Prostate gland (tissue), 2 donors: ENCODE data around the gene SLIT3.

Source experiments
- CTCF ChIP-seq, 4 experiments: fragments of 200-600 bp in 2 of 4; fragments of 450-650 bp in 2 of 4; sonication (generic) in 2 of 4; IDR thresholded peaks; 1 replicate in 3 of 4; 2 replicates in 1 of 4; pipeline ENCODE4 v1.5.1; 2016 to 2019; ENCODE audit warnings: antibody characterized with exemption in 4 of 4, mild to moderate bottlenecking in 2 of 4, moderate library complexity in 2 of 4
- POLR2A ChIP-seq: fragments of 450-650 bp; IDR thresholded peaks from one replicate; pipeline ENCODE4 v1.6.1; 2016; ENCODE audit warnings: antibody characterized with exemption, mild to moderate bottlenecking

GRCh38 chr5:168620807-168621206, 680.1 kb downstream of the SLIT3 start:
- no peak for TF ChIP-seq CTCF (IDR thresholded peaks at IDR 0.05)
- TF ChIP-seq POLR2A: no peak
